CD4-positive, alpha-beta memory T cell (primary cell): ENCODE results near the gene C2CD2L. TPM values are rescaled to one million over a fixed set of nuclear protein-coding genes. Genes with fewer than 3 reads are reported as not detected.

ENCODE experiments used
- CTCF ChIA-PET: fragments of 350-600 bp; sonication (Branson Sonifier 250); formaldehyde crosslinking; loops from one replicate; lab custom pipeline; 2021; ENCODE audit warnings: inconsistent platforms; ENCODE audit not compliant: partially characterized antibody; lab: Charles Lee
- POLR2A ChIA-PET: fragments of 350-600 bp; sonication (Branson Sonifier 250); formaldehyde crosslinking; loops from one replicate; lab custom pipeline; 2021; ENCODE audit not compliant: partially characterized antibody; lab: Charles Lee
- DNase-seq, 5 donors: peaks; one replicate each; pipeline versions ENCODE4 v3.0.0 to v3.0.0-alpha.2; 2020 to 2022; ENCODE audit warnings: mixed read lengths in 1 of 5
- H3K27ac ChIP-seq: one replicate; pipeline ENCODE4 v1.7.0; 2013; ENCODE audit warnings: low read depth, low read length
- H3K27me3 ChIP-seq: 2 replicates; pipeline ENCODE4 v1.7.0; 2013; ENCODE audit warnings: mild to moderate bottlenecking, low read length, moderate library complexity; ENCODE audit not compliant: insufficient read depth
- H3K36me3 ChIP-seq: 2 replicates; pipeline ENCODE4 v1.7.0; 2013; ENCODE audit warnings: mild to moderate bottlenecking, low read length, moderate library complexity; ENCODE audit not compliant: insufficient read depth
- H3K4me1 ChIP-seq: 2 replicates; pipeline ENCODE4 v1.7.0; 2013; ENCODE audit warnings: mild to moderate bottlenecking, low read length, moderate library complexity; ENCODE audit not compliant: insufficient read depth
- H3K4me3 ChIP-seq, 2 donors: one replicate each; pipeline ENCODE4 v1.7.0; 2013; ENCODE audit warnings: low read length in 2 of 2, mild to moderate bottlenecking in 1 of 2
- H3K9me3 ChIP-seq, 2 donors: one replicate each; pipeline ENCODE4 v1.7.0; 2013; ENCODE audit warnings: low read length in 2 of 2, control low read depth in 1 of 2; ENCODE audit not compliant: control insufficient read depth in 1 of 2
- H3K27ac Mint-ChIP-seq, 7 donors: one replicate each; pipeline ENCODE4 v1.8.0; 2020 to 2021; ENCODE audit warnings: mixed read lengths in 7 of 7, mild to moderate bottlenecking in 6 of 7, inconsistent platforms in 3 of 7, moderate library complexity in 3 of 7
- H3K27me3 Mint-ChIP-seq, 2 donors: one replicate each; pipeline ENCODE4 v1.8.0; 2020 to 2021; ENCODE audit warnings: mixed read lengths in 2 of 2
- H3K36me3 Mint-ChIP-seq, 2 donors: one replicate each; pipeline ENCODE4 v1.8.0; 2020 to 2021; ENCODE audit warnings: mixed read lengths in 2 of 2, inconsistent platforms in 1 of 2, mild to moderate bottlenecking in 1 of 2
- H3K4me1 Mint-ChIP-seq, 4 donors: one replicate each; pipeline ENCODE4 v1.8.0; 2020 to 2021; ENCODE audit warnings: mixed read lengths in 4 of 4, mild to moderate bottlenecking in 1 of 4
- H3K4me3 Mint-ChIP-seq, 8 donors: one replicate each; pipeline ENCODE4 v1.8.0; 2020 to 2021; ENCODE audit warnings: mixed read lengths in 8 of 8, mild to moderate bottlenecking in 7 of 8, moderate library complexity in 6 of 8, inconsistent platforms in 3 of 8
- H3K9me3 Mint-ChIP-seq, 8 donors: one replicate each; pipeline ENCODE4 v1.8.0; 2020 to 2021; ENCODE audit warnings: mixed read lengths in 8 of 8, mild to moderate bottlenecking in 5 of 8, inconsistent platforms in 3 of 8, moderate library complexity in 1 of 8
- intact Hi-C: fragments of 100-400 bp; cut with micrococcal nuclease; formaldehyde crosslinking; loops from one replicate; pipeline ENCODE4 v1.15.1; 2023
- polyA plus RNA-seq, 2 donors: library from polyadenylated mRNA; unstranded; fragments of 300-500 nt; fragmentation: Illumina TruSeq; gene quantifications; one replicate each; pipeline ENCODE4 v1.2.3, GENCODE V29; 2021
- total RNA-seq, 2 experiments: library from RNA; stranded (reverse); gene quantifications; one replicate each; pipeline ENCODE4 v1.2.3, GENCODE V29; 2021

C2CD2L gene
- total and polyA plus RNA-seq, 4 experiments from 2014 or later: 2.6 to 37.5 (median 24.2) TPM

DNA sequence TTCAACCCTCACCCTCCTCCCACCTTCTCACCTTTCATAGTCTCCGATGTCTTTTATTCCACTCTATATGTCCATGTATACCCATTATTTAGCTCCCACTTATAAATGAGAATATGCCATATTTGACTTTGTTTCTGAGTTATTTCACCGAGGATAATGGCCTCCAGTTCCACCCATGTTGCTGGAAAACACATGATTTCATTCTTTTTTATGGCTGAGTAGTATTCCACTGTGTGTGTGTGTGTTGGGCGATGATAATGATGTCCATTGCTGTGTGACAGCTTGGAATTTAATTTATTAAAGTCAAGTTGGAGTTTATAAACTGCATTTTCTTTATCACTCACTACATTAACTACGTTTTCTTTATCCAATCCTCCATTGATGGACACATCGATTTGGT is 11.1 kb downstream of the C2CD2L start:
- H3K27ac ChIP-seq: no peak overlapping the region
- CTCF ChIA-PET: interaction anchor here (1.0 to 1.9 kb wide), 5 partner anchors 9 to 32 kb away, joined by 3 to 6 read pairs (median 3); partner anchors contain the start of genes C2CD2L and DPAGT1
- H3K27me3 Mint-ChIP-seq: no peaks in the 10 kb centered on the region
- intact Hi-C loops: no loop called here
- POLR2A ChIA-PET: interaction anchor here (0.8 to 9.3 kb wide), 6 partner anchors 10 to 149 kb away, joined by 3 to 118 read pairs (median 20); partner anchors contain the start of genes C2CD2L, DPAGT1 and VPS11
- H3K4me1 ChIP-seq: peaks cover 56% of the 10 kb centered on the region
- H3K4me1 Mint-ChIP-seq: peaks cover 31 to 64% (median 42%) of the 10 kb centered on the region in 4 donors
- no peaks in the 10 kb centered on the region for H3K27me3 ChIP-seq
- H3K9me3 Mint-ChIP-seq: no peaks in the 10 kb centered on the region
- no peak for DNase-seq
- H3K4me3 ChIP-seq: no peak overlapping the region
- peak overlapping the region in 1 of 7 donors; percentile 13 for H3K27ac Mint-ChIP-seq
- peaks cover 18 to 34% of the 10 kb centered on the region in 2 donors for H3K36me3 Mint-ChIP-seq
- H3K4me3 Mint-ChIP-seq: no peak overlapping the region
- peaks cover 12% of the 10 kb centered on the region for H3K36me3 ChIP-seq
- H3K9me3 ChIP-seq: no peaks in the 10 kb centered on the region

DNA sequence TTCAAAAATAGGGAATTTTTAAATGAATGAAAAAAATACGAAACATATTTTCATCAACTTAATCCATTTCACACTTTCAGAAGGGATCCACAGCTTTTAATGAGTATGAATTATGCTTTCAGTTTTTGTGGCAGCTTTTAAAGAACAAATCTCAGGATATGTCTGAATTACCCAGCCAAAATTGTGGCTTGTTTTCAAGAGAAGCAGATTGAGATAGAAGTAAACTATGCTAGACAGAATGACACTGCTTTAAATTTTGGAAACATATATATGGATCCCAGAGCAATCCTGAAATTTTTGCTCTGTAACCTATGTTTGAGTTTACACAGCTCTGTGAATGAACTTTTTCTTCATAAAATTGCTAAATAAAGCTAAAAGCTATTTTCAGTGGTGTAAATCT is 11.8 kb downstream of the C2CD2L start:
- peak overlapping the region in 1 of 7 donors; percentile 15 for H3K27ac Mint-ChIP-seq
- intact Hi-C loops: no loop called here
- Histone ChIP-seq H3K9me3 (no peaks in the 10 kb centered on the region), H3K27me3 (no peaks in the 10 kb centered on the region), H3K4me1 (peaks cover 55% of the 10 kb centered on the region), H3K27ac (no peak overlapping the region), H3K36me3 (peaks cover 7% of the 10 kb centered on the region), H3K4me3 (no peak overlapping the region)
- peaks cover 31 to 62% (median 41%) of the 10 kb centered on the region in 4 donors for H3K4me1 Mint-ChIP-seq
- no peaks in the 10 kb centered on the region for H3K27me3 Mint-ChIP-seq
- H3K4me3 Mint-ChIP-seq: no peak overlapping the region
- ChIA-PET POLR2A (interaction anchor here (0.8 to 9.3 kb wide), 4 partner anchors 11 to 51 kb away, joined by 4 to 118 read pairs (median 58); partner anchors contain the start of genes C2CD2L, DPAGT1 and VPS11), CTCF (interaction anchor here (1.1 to 1.9 kb wide), 4 partner anchors 10 to 33 kb away, joined by 3 to 6 read pairs (median 4); partner anchors contain the start of genes C2CD2L and DPAGT1)
- H3K36me3 Mint-ChIP-seq: peaks cover 18 to 33% of the 10 kb centered on the region in 2 donors
- H3K9me3 Mint-ChIP-seq: no peaks in the 10 kb centered on the region
- no peak for DNase-seq

DNA sequence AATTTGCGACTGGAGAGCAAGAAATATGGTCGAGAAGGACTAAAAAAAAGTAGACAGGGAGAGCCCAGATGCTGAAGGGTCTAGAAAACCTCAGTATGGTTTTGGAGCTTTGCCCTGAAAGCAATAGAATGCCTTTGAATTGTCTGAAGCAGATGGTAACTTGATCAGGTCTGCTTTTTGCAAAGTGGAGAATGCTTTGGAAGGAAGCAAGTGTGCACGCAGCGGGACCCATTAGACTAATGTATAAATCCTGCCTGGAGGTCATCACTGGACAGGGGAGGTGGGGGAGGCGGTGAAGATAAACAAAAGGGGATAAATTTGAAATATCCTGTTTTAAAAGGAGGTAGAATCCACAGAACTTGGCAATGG is 13.5 kb downstream of the C2CD2L start:
- H3K4me3 Mint-ChIP-seq: peak overlapping the region; percentile 88 to 99 (median 95)
- ChIA-PET CTCF (interaction anchor here (0.8 to 1.4 kb wide), 5 partner anchors 9 to 86 kb away, joined by 3 to 5 read pairs (median 4); partner anchors contain the start of genes C2CD2L and CBL), POLR2A (interaction anchor here (0.7 to 9.3 kb wide), 12 partner anchors 8 to 761 kb away, joined by 3 to 118 read pairs (median 6); partner anchors contain the start of genes ABCG4, C2CD2L, DPAGT1 and TRAPPC4)
- DNase-seq: no peak
- H3K9me3 Mint-ChIP-seq: no peaks in the 10 kb centered on the region
- peaks cover 18 to 28% of the 10 kb centered on the region in 2 donors for H3K36me3 Mint-ChIP-seq
- Histone ChIP-seq H3K36me3 (peaks cover 9% of the 10 kb centered on the region), H3K9me3 (no peaks in the 10 kb centered on the region), H3K27me3 (no peaks in the 10 kb centered on the region), H3K27ac (peak overlapping the region; percentile 85), H3K4me1 (peaks cover 39% of the 10 kb centered on the region), H3K4me3 (peak overlapping the region; percentile 50 to 78)
- H3K27ac Mint-ChIP-seq: peak overlapping the region; percentile 90 to 98 (median 94)
- peaks cover 27 to 56% (median 32%) of the 10 kb centered on the region in 4 donors for H3K4me1 Mint-ChIP-seq
- intact Hi-C loops: loop anchor here (1.0 to 5.0 kb wide), 6 partner anchors 13 to 102 kb away; partner anchors contain the start of genes C2CD2L, NLRX1, RPS25 and TRAPPC4
- H3K27me3 Mint-ChIP-seq: no peaks in the 10 kb centered on the region

DNA sequence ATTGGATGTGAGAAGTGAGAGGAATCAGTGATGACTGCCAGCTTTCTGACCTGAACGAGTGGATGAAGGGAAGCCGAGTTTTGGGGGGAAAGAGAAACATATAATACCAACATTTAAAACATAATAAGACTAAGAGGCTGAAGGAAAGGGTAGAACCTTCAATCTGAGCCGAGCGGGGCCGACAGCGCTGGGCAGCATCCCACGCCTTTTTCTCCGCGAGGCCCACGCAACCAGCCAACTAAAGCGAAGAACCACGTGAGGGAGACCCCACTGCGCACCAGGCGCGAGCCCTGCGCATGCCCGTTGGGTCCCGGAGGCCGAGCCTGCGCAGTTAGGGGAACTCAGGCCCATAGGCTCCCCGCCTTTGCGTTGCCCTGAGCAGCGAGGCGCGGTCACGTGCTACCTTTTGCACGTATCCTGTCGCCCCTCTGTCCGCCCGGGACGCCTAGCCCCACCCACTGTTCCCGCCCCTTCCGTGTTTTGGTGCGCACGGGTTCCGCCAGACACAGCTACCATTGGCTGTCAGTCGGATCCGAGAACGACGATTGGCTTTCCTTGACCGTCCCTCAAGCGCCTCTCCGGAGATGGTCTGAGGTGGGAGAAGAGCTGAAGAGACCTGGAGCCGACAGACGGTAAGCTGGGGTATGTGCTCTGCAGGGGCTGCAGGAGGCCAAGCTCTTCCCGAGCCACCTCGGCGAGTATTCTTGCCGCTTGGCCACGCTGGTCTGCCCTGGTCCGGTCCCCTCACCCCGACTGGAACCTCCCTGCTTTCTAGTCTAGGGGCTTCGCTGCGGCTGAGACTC is 14.1 kb downstream of the C2CD2L start, which contains the start of gene HINFP:
Gene HINFP, plus strand, starts transcription at position 573 of the 803 bp plus-strand sequence. CDS start 5,365 bp downstream, outside the sequence.
- no peaks in the 10 kb centered on the region for H3K9me3 ChIP-seq
- H3K4me1 ChIP-seq: peaks cover 33% of the 10 kb centered on the region
- H3K4me3 ChIP-seq: peak within 1 kb of the TSS; percentile 78 to 90
- ChIA-PET POLR2A (interaction anchor here (0.6 to 9.3 kb wide), 17 partner anchors 9 to 762 kb away, joined by 3 to 118 read pairs (median 5); partner anchors contain the start of genes ABCG4, C2CD2L, DPAGT1 and HMBS), CTCF (interaction anchor here (0.7 to 2.6 kb wide), 13 partner anchors 10 to 85 kb away, joined by 3 to 11 read pairs (median 4); partner anchors contain the start of genes C2CD2L, CBL, DPAGT1 and HYOU1)
- peaks cover 24 to 51% (median 28%) of the 10 kb centered on the region in 4 donors for H3K4me1 Mint-ChIP-seq
- intact Hi-C loops: loop anchor here (1.0 to 5.0 kb wide), 6 partner anchors 14 to 103 kb away; partner anchors contain the start of genes C2CD2L, NLRX1, RPS25 and TRAPPC4
- H3K27me3 Mint-ChIP-seq: no peaks in the 10 kb centered on the region
- no peaks in the 10 kb centered on the region for H3K27me3 ChIP-seq
- H3K27ac ChIP-seq: peak within 1 kb of the TSS; percentile 85
- peaks cover 10% of the 10 kb centered on the region for H3K36me3 ChIP-seq
- H3K9me3 Mint-ChIP-seq: no peaks in the 10 kb centered on the region
- DNase-seq: peak; percentile 97 to 100 (median 99)
- H3K4me3 Mint-ChIP-seq: peak within 1 kb of the TSS; percentile 88 to 99 (median 95)
- peak within 1 kb of the TSS; percentile 90 to 98 (median 94) for H3K27ac Mint-ChIP-seq
- H3K36me3 Mint-ChIP-seq: peaks cover 14 to 26% of the 10 kb centered on the region in 2 donors

DNA sequence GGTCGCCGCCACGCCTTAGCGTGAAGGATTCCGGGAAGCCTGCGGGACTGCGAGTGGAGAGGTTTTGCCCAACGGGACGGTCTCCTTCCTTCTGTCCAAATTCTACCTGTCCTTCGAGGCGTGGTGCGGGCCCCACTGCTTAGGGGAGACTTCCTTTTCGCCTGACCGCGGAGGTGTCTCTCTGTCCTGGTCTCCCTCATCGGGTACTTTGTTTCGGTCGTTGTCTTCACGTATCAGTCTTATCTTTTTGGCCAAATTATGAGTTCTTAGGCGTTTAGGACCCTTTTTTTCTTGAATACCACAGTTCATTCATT is 14.6 kb downstream of the C2CD2L start:
- Histone ChIP-seq H3K27ac (peak overlapping the region; percentile 85), H3K36me3 (peaks cover 10% of the 10 kb centered on the region), H3K9me3 (no peaks in the 10 kb centered on the region), H3K4me1 (peaks cover 27% of the 10 kb centered on the region), H3K4me3 (peak overlapping the region; percentile 78 to 90), H3K27me3 (no peaks in the 10 kb centered on the region)
- Mint-ChIP-seq H3K36me3 (peaks cover 16 to 29% of the 10 kb centered on the region in 2 donors), H3K4me1 (peaks cover 26 to 56% (median 29%) of the 10 kb centered on the region in 4 donors), H3K9me3 (no peaks in the 10 kb centered on the region), H3K27me3 (no peaks in the 10 kb centered on the region), H3K4me3 (peak overlapping the region; percentile 88 to 99 (median 95)), H3K27ac (peak overlapping the region; percentile 90 to 98 (median 94))
- DNase-seq: no peak
- intact Hi-C loops: loop anchor here (1.0 to 5.0 kb wide), 6 partner anchors 14 to 103 kb away; partner anchors contain the start of genes C2CD2L, NLRX1, RPS25 and TRAPPC4
- POLR2A ChIA-PET: interaction anchor here (0.8 to 9.3 kb wide), 12 partner anchors 9 to 199 kb away, joined by 3 to 118 read pairs (median 7); partner anchors contain the start of genes ABCG4, C2CD2L, DPAGT1 and HMBS
- CTCF ChIA-PET: interaction anchor here (1.0 to 2.6 kb wide), 10 partner anchors 12 to 84 kb away, joined by 3 to 11 read pairs (median 4); partner anchors contain the start of genes CBL, DPAGT1, HYOU1 and VPS11

DNA sequence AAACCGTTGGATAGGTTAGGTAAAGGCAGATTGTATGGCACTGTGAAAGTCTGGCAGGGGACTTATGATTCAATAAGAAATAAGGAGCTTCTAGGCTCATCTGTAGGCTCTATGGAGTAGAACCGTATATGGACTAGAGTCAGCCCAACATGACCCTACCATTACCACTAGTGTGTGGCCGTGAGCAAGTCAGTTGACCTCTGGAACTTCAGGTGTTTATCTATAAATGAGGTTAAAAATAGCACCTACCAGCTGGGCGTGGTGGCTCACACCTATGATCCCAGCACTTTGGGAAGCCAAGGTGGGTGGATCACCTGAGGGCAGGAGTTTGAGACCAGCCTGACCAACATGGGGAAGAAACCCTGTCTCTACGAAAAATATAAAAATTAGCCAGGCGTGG is 18.7 kb downstream of the C2CD2L start:
- Histone ChIP-seq H3K27ac (no peak overlapping the region), H3K9me3 (no peaks in the 10 kb centered on the region), H3K4me1 (peaks cover 19% of the 10 kb centered on the region), H3K4me3 (no peak overlapping the region), H3K36me3 (peaks cover 24% of the 10 kb centered on the region), H3K27me3 (no peaks in the 10 kb centered on the region)
- peak overlapping the region in 2 of 7 donors; percentile 9 to 19 for H3K27ac Mint-ChIP-seq
- no peak for DNase-seq
- intact Hi-C loops: no loop called here
- no peak overlapping the region for H3K4me3 Mint-ChIP-seq
- ChIA-PET CTCF (interaction anchor here (1.0 kb wide), 1 partner anchor 31 kb away, joined by 3 read pairs; a partner anchor contains a TSS), POLR2A (interaction anchor here (1.2 to 2.3 kb wide), 4 partner anchors 18 to 59 kb away, joined by 3 to 8 read pairs (median 4); partner anchors contain the start of genes DPAGT1 and VPS11)
- H3K9me3 Mint-ChIP-seq: no peaks in the 10 kb centered on the region
- peaks cover 18 to 45% (median 25%) of the 10 kb centered on the region in 4 donors for H3K4me1 Mint-ChIP-seq
- H3K36me3 Mint-ChIP-seq: peaks cover 26 to 43% of the 10 kb centered on the region in 2 donors
- no peaks in the 10 kb centered on the region for H3K27me3 Mint-ChIP-seq
